ENCODE data around the gene FAM117A.

DNA sequence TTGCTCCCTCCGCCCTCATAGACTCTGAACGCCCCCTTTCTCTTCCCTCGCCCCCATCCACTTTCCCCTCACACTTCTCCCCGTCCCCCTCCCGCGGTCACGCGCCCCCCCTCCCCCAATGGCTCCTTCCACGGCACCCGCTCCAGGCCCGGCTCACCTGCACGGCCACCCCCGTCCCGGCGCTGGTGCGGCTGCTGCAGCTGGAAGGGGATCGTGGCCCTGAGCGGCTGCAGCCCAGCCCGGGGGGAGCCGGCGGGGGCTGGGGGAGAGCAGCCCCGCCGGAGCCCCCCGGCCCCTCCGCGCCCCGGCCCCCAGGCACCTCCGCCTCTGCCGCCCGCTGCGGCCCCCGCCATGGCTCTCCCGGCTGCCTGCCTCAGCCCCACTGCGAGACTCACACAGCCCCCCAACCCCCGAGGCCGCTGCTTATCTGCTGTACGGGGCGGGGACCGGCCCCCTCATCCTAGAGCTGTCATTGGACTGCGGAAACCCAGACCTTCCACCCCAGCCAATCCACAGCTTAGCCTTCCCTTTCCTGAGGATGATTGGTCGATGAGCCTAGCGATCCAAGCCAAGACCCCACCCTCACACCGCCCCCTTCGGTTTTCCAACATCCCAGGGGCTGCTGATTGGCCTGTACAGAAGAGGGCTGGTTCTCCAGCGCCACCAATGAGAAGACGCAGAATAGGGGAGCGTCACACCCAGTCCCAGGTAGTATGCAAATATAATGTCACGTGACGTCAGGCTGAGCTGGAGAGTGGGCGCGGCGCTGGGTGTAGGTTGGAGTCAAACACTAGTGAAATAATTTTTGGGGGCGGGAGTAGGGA, at the start of gene FAM117A:
- TF ChIP-seq, protein P1, sequence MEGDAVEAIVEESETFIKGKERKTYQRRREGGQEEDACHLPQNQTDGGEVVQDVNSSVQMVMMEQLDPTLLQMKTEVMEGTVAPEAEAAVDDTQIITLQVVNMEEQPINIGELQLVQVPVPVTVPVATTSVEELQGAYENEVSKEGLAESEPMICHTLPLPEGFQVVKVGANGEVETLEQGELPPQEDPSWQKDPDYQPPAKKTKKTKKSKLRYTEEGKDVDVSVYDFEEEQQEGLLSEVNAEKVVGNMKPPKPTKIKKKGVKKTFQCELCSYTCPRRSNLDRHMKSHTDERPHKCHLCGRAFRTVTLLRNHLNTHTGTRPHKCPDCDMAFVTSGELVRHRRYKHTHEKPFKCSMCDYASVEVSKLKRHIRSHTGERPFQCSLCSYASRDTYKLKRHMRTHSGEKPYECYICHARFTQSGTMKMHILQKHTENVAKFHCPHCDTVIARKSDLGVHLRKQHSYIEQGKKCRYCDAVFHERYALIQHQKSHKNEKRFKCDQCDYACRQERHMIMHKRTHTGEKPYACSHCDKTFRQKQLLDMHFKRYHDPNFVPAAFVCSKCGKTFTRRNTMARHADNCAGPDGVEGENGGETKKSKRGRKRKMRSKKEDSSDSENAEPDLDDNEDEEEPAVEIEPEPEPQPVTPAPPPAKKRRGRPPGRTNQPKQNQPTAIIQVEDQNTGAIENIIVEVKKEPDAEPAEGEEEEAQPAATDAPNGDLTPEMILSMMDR (IDR thresholded peaks at IDR 0.05), result no peak
- peak in 1 of 2 donors; percentile 66 for TF ChIP-seq POLR2A (IDR thresholded peaks at IDR 0.05)
